Activated T-cell treated with anti-CD3 and anti-CD28 coated beads for 1 hour (primary cell): Measurements from ENCODE around the gene HOXC6.

Source experiments
- DNase-seq: peaks from one replicate; pipeline ENCODE4 v3.0.0-alpha.2; 2020; ENCODE audit warnings: low read depth

The HOXC6 gene

DNA sequence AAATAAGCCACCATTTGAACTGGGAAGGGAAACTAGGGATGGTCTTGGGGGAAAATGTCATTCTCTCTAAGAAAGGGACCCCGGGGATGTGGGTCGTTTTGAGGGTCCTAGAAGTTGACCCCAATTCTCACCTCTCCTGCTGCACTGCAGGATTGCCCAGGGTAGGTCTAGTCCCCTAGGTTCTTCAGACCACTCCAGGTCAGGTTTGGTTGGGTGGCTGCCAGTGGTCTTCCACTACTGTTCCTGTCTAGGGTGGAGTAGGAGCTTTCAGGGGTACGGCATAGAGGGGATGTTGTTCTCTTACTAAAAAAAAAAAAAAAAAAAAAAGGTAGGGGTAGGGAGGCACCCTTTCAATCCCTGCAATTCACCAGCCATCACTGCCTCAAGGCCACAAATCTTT is 12.2 kb upstream of the HOXC6 start:
- no peak for DNase-seq

DNA sequence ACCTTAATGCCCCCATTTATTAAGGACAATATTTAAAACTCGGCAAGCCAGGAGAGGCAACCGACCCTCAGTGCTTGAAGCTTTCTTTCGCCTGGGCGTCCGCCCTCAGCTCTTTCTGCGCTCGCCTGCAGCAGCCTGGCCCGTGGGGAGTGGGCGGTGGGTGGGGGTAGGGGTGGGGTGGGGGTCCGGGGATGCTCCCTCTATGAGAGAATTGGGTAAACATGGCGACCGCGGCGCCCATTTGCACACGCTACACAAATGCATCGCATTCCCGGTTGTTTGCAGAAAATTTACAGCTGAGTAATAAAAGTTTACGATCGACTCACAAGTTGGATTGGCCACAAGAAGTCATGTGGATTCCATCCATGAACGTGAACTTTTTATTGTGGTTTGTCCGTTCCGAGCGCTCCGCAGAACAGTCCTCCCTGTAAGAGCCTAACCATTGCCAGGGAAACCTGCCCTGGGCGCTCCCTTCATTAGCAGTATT is 11.7 kb upstream of the HOXC6 start:
- no peak for DNase-seq

GRCh38 chr12:54017027-54017788 is 11.0 kb upstream of the HOXC6 start:
- DNase-seq, result no peak

GRCh38 chr12:54017878-54018467 is 10.3 kb upstream of the HOXC6 start:
- peak; percentile 61 for DNase-seq

GRCh38 chr12:54018468-54018984 is 9.7 kb upstream of the HOXC6 start:
- DNase-seq, result no peak

GRCh38 chr12:54019091-54019811 is 9.0 kb upstream of the HOXC6 start:
- no peak for DNase-seq

GRCh38 chr12:54019924-54020590 is 8.2 kb upstream of the HOXC6 start:
- DNase-seq, result no peak

DNA sequence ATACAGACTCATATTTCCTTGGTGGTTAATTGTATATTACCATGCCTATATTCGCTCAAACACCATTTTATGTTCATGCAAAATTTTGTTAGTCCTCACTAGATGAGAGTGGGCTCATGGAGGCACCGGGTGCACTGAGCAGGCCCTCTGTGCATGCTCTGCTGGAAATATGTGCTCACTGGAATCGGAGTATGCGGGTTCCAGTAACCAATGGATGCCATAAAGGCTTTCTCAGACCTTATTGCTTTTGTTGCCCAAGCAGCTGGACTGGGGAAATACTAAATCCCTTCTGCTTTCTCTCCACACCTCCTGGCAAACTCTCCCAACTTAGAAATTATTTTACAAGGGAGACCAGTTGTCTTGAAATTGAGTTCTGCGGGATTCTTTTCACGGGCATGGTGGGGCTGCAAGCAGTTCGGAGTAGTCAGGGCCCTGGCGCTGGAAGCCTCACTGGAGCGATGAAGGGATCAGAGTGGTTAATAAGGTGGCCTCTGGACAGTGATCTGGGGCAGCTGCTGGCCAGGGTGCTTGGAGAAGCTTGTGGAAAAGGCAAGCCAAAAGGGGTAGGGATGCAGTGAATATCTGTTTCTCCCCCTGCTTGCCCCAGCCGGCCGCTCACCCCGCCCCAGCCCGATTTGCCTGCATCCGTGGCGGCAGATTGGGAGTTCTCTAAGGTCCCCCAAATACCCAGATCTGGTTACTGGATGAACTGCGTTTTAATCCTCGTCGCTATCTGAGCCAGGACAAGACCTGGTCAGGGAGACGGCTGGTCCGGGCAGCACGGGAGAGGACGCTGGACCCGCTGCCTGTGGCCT is 7.4 kb upstream of the HOXC6 start:
- no peak for DNase-seq

DNA sequence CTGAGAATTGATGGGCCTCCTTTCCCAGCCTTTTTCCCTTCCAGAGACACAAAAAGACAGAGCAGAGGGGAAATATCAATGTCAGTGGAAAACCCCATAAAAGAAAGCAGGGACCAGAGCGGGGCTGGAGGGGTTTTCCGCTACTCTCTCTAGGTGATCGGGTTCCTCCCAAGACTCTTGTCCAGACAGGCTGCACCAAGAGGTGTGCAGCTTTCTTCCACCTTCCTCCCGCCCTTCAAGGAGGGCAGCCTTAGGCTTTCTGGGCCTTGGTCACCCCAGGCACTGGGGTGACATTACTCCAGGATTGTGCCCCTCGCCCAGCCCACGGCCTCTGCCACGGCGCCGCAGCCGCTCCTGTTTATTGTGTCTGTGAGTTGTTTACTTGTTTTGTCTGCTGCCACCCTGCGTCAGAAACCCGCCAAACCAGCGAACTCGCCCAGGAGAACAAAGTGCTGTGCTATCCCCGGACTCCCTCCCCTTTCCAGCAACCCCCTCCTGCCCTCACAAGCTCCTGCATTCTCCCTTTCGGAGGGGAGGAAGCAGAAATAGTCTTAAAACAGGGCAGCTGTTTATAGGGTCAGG is 6.7 kb upstream of the HOXC6 start:
- no peak for DNase-seq

GRCh38 chr12:54022960-54023884 is 5.0 kb upstream of the HOXC6 start:
- no peak for DNase-seq

- no peak for DNase-seq
Observed at GRCh38 chr12:54024127-54024526, 4.1 kb upstream of the HOXC6 start.

GRCh38 chr12:54024581-54025305 is 3.5 kb upstream of the HOXC6 start:
- no peak for DNase-seq

DNA sequence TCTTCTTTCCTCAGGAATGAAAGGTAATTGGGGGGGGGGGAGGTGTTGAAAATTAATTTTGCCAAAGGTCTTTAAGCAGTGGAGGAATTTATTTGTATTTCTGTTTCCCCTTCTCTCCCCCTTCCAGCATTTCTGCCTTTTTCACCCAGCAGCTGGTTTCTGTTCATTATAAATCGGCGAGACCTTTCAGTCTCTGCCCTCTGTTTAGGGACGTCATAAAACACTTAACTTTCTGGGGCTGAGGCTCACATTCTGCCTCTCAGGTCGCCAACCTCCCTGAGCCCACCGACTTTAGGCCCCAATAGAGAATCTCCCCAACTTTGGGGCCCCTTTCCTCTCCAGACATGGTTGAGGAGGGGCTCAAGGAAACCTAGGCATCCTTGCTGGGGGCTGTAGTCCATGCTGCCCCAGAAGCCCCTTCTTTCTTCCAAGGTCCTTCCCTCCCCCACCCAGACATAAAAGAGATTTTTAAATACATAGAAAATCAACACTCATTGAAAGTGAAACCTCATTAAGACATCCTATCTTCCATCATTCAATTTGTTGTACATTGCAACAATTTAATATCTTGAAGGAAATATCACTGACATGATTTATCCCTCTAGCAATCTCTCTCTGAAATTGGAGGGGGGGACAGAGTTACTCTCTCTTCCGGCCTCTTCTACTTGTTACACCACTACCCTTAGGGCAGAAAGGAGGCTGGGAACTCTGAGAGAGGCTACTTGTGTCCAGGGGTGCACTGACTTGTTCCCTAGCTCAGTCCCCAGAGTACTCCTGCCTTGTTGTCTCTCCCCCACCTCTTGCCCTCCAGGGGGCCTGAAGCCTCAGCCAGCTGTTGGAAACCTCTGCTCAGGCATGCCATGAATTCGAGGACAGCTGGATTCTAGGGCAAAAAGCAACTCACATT is 2.5 kb upstream of the HOXC6 start:
- no peak for DNase-seq

DNA sequence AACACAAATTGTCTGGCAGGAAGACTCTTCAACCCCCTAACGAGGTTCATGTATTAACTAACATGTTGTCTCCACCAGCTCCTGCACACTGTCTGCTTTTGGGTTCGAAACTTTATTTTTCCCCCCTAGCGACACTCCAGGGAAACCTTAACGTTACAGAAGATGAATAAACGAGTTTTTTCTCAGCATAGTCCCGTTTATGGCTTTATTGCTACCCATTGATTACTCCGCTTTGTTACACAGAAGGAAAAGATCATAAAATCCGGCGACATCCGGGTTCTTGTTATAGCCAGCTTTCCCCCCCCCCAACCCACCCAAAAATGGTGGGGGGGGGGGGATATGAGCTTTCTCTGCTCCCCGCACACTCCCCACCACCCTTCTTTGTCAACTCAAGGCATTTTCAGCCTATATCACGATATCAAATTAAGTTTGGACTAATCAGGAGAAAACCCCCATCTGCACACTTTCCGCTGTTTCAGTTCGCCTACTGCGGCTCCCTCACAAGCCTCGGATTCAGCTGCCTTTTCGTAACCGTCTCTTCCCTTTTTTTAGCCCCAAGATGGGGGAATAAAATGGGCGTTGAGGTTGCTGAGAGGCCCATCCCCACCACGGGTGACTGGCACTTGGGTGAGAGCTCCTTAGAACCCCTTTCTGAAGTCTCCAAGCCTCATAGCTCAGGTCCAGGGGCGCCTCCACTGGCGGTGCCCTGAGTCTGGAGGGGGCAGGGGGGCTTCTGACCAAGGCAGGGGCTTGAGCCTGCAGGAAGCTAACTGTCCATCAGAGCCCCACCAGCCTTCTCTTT is 1.4 kb upstream of the HOXC6 start:
- DNase-seq, result no peak

DNA sequence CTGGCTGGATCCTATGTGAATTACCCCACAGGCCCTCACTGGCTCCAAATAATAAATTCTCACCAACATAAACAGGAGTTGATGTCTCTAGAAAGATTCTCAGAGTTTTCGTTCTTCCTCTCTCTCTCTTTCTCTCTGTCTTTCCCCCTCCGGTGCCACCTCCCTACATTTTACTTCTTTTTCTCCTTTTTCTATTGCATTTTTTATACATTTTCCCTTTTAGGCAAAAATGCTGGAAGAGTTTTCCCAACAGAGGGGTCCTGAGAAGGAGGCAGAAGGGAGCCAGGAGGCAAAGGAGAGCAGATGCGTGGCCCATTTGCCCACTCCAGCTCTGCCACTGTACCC is 826 bp upstream of the HOXC6 start:
- DNase-seq, result no peak

- no peak for DNase-seq
Observed at GRCh38 chr12:54029529-54030441, 1.5 kb downstream of the HOXC6 start.
